Measurements from ENCODE around the gene NAE1.
A peak's percentile ranks its signal among the peaks of the same experiment; 100 is the strongest.
"Not testable (repeated sequence)": the region's sequence is repeated elsewhere in the genome, so short reads cannot be mapped to it uniquely, and the experiment has no call there.

Gene NAE1

GRCh38 chr16:66830422-66831404 lies at the start of gene NAE1:
NAE1 (minus strand) TSS chr16:66830976; CDS start chr16:66830899, 77 bp downstream.
- DNase-seq (ENCODE audit: low read depth, low spot score): peak; percentile 98

DNA sequence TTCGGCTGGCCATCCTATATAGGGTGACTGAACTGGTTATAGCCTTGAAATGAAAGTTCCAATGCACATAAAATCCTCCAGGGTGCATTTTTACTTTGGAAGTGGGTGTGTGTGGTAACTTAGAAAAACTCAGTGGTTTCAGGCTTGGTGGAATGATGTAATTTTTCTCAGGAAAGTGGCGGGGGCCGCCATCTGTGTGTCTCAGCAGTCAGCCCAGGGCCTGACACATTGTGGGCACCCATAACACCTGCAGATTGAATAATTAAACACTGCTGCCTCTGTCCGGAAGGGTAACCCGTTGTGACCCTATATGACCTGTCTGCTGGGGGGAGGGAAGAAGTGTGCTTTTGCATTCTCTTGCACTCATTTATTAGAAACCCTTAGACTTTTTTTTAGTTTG lies 47.3 kb upstream of the NAE1 start:
- no peak for DNase-seq (ENCODE audit: low read depth, low spot score)

- peak; percentile 44 for DNase-seq (ENCODE audit: low read depth, low spot score)
These were observed 43.5 kb upstream of the NAE1 start for GRCh38 chr16:66874079-66874775.

DNA sequence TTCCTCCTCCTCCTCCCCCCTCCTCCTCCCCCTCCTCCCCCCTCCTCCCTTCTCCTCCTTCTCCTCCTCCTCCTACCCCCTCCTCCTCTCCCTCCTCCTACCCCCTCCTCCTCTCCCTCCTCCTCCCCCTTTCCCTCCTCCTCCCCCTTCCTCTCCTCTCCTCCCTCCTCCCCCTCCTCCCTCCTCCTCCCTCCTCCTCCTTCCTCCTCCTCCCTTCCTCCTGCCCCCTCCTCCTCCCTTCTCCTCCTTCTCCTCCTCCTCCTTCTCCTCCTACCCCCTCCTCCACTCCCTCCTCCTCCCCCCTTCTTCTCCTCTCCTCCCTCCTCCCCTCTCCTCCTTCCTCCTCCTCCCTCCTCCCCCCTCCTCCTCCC lies 42.9 kb upstream of the NAE1 start:
- DNase-seq (ENCODE audit: low read depth, low spot score): no peak

- DNase-seq (ENCODE audit: low read depth, low spot score): peak; percentile 98
These were observed 42.3 kb upstream of the NAE1 start for GRCh38 chr16:66872943-66873684.

DNA sequence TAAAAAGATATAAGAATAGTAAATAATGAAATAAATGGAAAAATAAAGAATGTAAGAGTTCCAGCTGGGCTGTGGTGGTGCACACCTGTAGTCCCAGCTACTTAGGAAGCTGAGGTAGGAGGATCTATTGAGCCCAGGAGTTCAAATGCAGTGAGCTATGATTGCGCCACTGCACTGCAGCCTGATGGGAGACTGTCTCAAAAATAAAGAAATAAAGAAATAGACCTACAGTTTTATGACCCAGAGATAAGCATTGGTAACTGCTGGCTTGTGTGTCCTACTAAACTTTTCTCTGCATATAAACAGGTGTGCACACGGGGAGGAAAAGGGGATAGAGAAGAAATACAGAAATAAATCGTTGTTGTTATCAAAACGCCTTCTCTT lies 41.8 kb upstream of the NAE1 start:
- no peak for DNase-seq (ENCODE audit: low read depth, low spot score)

- DNase-seq (ENCODE audit: low read depth, low spot score): no peak
These were observed 41.1 kb upstream of the NAE1 start for GRCh38 chr16:66871840-66872239.

GRCh38 chr16:66871363-66871762 lies 40.6 kb upstream of the NAE1 start:
- not testable (repeated sequence) for DNase-seq (ENCODE audit: low read depth, low spot score)

DNA sequence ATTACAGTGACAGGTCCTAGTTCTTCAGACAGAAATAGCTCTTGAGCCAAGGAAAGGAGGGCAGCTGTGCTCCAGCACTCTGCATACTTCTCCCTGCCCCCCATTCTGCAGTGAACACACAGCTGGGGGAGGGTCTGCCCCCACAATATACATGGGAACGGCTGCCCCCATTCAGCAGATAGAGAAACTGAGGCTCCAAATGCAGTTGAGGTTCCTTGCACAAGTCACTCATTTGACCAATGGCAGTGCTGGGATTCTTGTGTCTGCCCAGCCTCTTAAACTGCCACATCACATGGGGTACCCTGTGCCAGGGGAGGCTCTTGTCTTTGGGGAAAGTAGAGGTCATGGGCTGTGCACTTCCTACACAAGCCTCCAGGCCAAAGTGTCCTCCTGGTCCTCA lies 38.6 kb upstream of the NAE1 start:
- no peak for DNase-seq (ENCODE audit: low read depth, low spot score)

DNA sequence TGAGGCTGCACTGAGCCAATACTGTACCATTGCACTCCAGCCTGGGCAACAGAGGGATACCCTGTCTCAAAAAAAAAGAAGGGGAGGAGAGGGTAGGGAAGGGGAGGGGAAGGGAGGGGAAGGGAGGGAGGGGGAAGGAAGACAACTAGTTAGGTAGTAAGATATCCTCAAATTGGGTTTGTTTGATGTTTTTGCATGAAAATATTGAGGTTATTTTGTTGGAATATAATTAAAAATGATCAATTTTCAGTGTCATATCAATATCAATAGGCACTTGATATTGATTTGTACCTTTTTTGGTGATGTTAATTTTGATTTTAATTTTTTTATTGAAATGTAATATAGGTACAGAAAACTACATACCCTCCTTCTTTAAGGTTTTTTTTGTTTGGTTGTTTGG lies 32.9 kb upstream of the NAE1 start:
- DNase-seq (ENCODE audit: low read depth, low spot score): no peak

- DNase-seq (ENCODE audit: low read depth, low spot score): no peak
These were observed 31.3 kb upstream of the NAE1 start for GRCh38 chr16:66862023-66862520.

DNA sequence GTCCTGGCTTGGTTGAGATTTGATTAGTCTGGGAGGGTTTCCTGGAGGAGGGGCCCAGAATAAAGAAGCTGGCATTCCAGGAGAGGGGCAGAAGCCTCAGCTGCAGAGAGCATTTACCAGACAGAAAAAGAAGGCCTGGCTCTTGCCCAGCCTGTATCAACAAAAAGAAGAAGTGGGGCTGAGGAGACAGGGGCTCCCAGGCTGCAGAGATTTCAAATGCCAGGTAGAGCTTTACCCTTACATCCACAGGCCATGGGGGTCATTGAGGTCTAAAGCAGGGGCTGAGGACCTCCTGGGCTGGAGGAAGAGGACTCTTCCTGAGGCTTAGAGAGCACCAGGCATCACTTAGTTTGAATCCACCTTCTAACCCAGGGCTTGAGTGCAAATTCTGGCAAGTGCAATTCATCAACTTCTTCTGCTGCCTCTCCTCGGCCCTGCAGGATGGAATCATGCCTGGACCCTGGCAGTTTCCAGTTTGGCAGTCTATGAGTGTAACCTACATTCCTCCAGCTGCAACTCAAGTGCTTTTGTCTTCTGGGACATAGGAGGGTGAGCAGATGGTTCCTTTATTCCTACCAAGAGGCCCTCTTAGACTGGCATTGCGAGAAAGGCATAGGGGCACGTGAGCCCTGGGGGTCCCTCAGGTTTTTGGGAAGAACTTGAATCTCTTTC lies 28.8 kb upstream of the NAE1 start:
- DNase-seq (ENCODE audit: low read depth, low spot score): no peak

DNA sequence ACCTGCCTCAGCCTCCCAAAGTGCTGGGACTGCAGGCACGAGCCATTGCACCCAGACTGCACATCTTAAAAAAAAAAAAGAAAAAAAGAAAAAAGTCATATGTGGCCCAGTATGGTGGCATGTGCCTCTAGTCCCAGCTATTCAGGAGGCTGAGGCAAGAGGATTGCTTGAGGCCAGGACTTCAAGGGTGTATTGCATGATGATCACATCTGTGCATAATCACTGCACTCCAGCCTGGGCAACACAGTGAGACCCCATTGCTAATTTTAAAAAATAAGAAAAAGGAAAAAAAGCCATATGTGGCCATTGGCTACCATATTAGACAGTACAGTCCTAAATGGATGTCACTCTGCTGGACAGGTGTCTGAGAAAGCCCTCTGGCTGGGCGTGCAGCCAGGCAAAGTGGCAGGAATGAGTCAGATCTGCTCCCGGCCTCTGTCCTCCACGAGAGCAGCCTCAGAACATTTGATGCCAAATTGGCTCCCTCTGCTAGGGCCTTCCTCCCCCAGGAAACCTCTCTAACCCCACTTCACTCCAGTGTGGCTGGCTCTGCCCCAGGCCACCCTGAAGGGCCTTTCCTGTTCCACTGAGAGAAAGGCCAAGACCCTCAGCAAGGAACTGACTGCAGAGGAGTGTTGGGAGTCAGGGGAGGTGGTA lies 28.1 kb upstream of the NAE1 start:
- peak; percentile 80 for DNase-seq (ENCODE audit: low read depth, low spot score)

- DNase-seq (ENCODE audit: low read depth, low spot score): no peak
These were observed 26.7 kb upstream of the NAE1 start for GRCh38 chr16:66857437-66857836.

GRCh38 chr16:66856801-66857200 lies 26.0 kb upstream of the NAE1 start:
- DNase-seq (ENCODE audit: low read depth, low spot score): no peak

DNA sequence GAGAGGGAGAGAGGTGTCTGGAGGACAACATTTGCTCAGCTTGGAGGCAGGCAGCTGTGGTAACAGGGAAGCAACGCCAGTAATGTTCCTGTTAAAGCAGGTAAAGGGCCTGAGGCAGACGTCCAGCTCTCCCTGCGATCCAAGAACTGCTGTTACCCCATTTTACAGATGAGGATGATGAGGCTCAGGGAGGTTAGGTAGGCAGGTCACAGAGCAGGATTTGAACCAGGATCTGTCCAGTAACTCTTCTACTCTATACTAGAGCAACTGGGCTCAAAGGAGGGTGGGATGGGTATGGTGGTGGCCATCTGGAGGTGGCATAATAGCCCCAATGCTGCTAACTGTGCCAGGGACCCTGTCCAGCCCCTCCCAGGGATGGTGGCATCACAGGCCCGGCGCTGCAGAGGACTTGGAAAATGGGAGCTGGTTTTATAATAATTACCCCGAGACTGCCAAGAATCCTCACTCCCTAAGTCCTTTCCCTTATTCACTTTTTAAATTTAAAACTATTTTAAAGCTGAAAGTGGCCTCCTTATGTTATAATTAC lies 25.5 kb upstream of the NAE1 start:
- no peak for DNase-seq (ENCODE audit: low read depth, low spot score)

- DNase-seq (ENCODE audit: low read depth, low spot score): no peak
These were observed 22.7 kb upstream of the NAE1 start for GRCh38 chr16:66853261-66854139.

- DNase-seq (ENCODE audit: low read depth, low spot score): no peak
These were observed 20.6 kb upstream of the NAE1 start for GRCh38 chr16:66851166-66851964.
